ENCODE results near the gene PTBP1. TPM values are rescaled to one million over a fixed set of nuclear protein-coding genes. Genes with fewer than 3 reads are reported as not detected.

Gene PTBP1
- polyA plus RNA-seq, 3 donors, result 62.4 to 117 (median 81.6) TPM

- Mint-ChIP-seq H3K4me3 (no peak overlapping the region), H3K9me3 (peaks cover 0 to 4% (median 0%) of the 10 kb centered on the region in 7 donors), H3K36me3 (no peaks in the 10 kb centered on the region), H3K27me3 (ENCODE audit: low read depth in 3 of 3) (peaks cover 13 to 21% (median 18%) of the 10 kb centered on the region in 3 donors), H3K27ac (no peak overlapping the region), H3K4me1 (peaks cover 2% of the 10 kb centered on the region)
- H3K36me3 ChIP-seq (replicated peaks in 1 of 2; ENCODE audit: control insufficient read depth in 1 of 2, insufficient read depth in 2 of 2, low read length in 2 of 2), result no peaks in the 10 kb centered on the region
- H3K4me3 ChIP-seq (replicated peaks in 1 of 3; ENCODE audit: low read depth in 2 of 3, low read length in 3 of 3), result no peak overlapping the region
- H3K27ac ChIP-seq (ENCODE audit: low read depth in 1 of 2, low read length in 2 of 2), result no peak overlapping the region
- TF ChIP-seq CTCF (IDR thresholded peaks at IDR 0.05), result no peak
- H3K9me3 ChIP-seq (replicated peaks in 1 of 2; ENCODE audit: control insufficient read depth in 1 of 2, insufficient read depth in 1 of 2, low read length in 2 of 2), result no peaks in the 10 kb centered on the region
- H3K4me1 ChIP-seq (ENCODE audit: control insufficient read depth in 1 of 2, insufficient read depth in 2 of 2, low read length in 2 of 2), result no peaks in the 10 kb centered on the region
- no peak overlapping the region for H3K9ac ChIP-seq (ENCODE audit: insufficient read depth, low read length, poor library complexity, severe bottlenecking)
- H3K4me2 ChIP-seq (replicated peaks; ENCODE audit: extremely low read depth, low read length, poor library complexity, severe bottlenecking), result no peak overlapping the region
- H3K79me2 ChIP-seq (ENCODE audit: insufficient read depth, low read length), result no peaks in the 10 kb centered on the region
- DNase-seq, result no peak
- peaks cover 0 to 2% of the 10 kb centered on the region in 2 donors for H3K27me3 ChIP-seq (ENCODE audit: control insufficient read depth in 2 of 2, insufficient read depth in 2 of 2, low read length in 2 of 2)
- intact Hi-C loops (cut with micrococcal nuclease), result no loop called here
- H4K20me1 ChIP-seq (ENCODE audit: insufficient read depth, low read length), result no peaks in the 10 kb centered on the region
- 82% methylated on average over 23 of the region's 29 CpGs for WGBS (ENCODE audit: insufficient coverage)
- H2AFZ ChIP-seq (ENCODE audit: insufficient read depth, low read depth, low read length, poor library complexity, severe bottlenecking), result no peak overlapping the region
Measured at GRCh38 chr19:782185-782877, 14.9 kb upstream of the PTBP1 start.

GRCh38 chr19:782878-783668, 14.2 kb upstream of the PTBP1 start:
- intact Hi-C loops (cut with micrococcal nuclease), result no loop called here
- Histone ChIP-seq H3K9me3 (replicated peaks in 1 of 2; ENCODE audit: control insufficient read depth in 1 of 2, insufficient read depth in 1 of 2, low read length in 2 of 2) (no peaks in the 10 kb centered on the region), H2AFZ (ENCODE audit: insufficient read depth, low read depth, low read length, poor library complexity, severe bottlenecking) (no peak overlapping the region), H3K79me2 (ENCODE audit: insufficient read depth, low read length) (no peaks in the 10 kb centered on the region), H3K4me1 (ENCODE audit: control insufficient read depth in 1 of 2, insufficient read depth in 2 of 2, low read length in 2 of 2) (no peaks in the 10 kb centered on the region), H3K27ac (ENCODE audit: low read depth in 1 of 2, low read length in 2 of 2) (no peak overlapping the region), H3K9ac (ENCODE audit: insufficient read depth, low read length, poor library complexity, severe bottlenecking) (no peak overlapping the region), H3K4me3 (replicated peaks in 1 of 3; ENCODE audit: low read depth in 2 of 3, low read length in 3 of 3) (no peak overlapping the region), H3K36me3 (replicated peaks in 1 of 2; ENCODE audit: control insufficient read depth in 1 of 2, insufficient read depth in 2 of 2, low read length in 2 of 2) (no peaks in the 10 kb centered on the region), H3K4me2 (replicated peaks; ENCODE audit: extremely low read depth, low read length, poor library complexity, severe bottlenecking) (no peak overlapping the region), H3K27me3 (ENCODE audit: control insufficient read depth in 2 of 2, insufficient read depth in 2 of 2, low read length in 2 of 2) (peaks cover 0 to 2% of the 10 kb centered on the region in 2 donors), H4K20me1 (ENCODE audit: insufficient read depth, low read length) (no peaks in the 10 kb centered on the region)
- Mint-ChIP-seq H3K9me3 (peaks cover 0 to 4% (median 0%) of the 10 kb centered on the region in 7 donors), H3K4me1 (peaks cover 2% of the 10 kb centered on the region), H3K4me3 (no peak overlapping the region), H3K27me3 (ENCODE audit: low read depth in 3 of 3) (peaks cover 10 to 20% (median 18%) of the 10 kb centered on the region in 3 donors), H3K36me3 (no peaks in the 10 kb centered on the region), H3K27ac (peak overlapping the region in 2 of 7 donors; percentile 41 to 69)
- no peak for TF ChIP-seq CTCF (IDR thresholded peaks at IDR 0.05)
- no peak for DNase-seq
- 56% methylated on average over 17 of the region's 30 CpGs for WGBS (ENCODE audit: insufficient coverage)
